ENCODE results near the gene DNAJB9.
"Not testable (repeated sequence)": the region's sequence is repeated elsewhere in the genome, so short reads cannot be mapped to it uniquely, and the experiment has no call there.

DNA sequence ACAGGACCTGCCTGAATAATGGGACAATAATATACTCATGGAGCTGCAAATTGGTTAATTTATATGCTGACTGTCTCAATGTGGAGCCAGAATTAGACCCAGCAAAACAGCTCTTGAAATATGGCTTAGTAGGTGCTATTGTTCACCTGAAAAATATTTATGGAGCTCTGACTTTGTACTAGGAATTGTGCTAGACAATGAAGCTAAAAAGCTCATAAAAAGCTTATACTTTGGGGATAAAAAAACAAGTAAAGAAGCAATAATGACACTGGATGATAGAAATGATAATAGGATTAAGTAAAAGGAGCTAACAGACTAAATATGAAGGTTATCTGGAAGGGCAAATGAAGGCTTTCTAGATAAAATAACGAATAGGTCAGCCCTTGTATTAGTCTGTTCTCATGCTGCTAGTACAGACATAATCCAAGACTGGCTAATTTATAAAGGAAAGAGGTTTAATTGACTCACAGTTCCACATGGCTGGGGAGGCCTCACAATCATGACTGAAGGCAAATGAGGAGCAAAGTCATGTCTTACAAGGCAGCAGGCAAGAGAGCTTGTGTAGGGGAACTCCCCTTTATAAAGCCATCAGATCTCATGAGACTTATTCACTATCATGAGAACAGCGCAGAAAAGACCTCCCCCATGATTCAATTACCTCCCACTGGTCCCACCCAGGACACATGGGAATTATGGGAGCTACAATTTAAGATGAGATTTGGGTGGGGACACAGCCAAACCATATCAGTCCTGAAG, 21.4 kb upstream of the DNAJB9 start:
- TF ChIP-seq, protein P1, sequence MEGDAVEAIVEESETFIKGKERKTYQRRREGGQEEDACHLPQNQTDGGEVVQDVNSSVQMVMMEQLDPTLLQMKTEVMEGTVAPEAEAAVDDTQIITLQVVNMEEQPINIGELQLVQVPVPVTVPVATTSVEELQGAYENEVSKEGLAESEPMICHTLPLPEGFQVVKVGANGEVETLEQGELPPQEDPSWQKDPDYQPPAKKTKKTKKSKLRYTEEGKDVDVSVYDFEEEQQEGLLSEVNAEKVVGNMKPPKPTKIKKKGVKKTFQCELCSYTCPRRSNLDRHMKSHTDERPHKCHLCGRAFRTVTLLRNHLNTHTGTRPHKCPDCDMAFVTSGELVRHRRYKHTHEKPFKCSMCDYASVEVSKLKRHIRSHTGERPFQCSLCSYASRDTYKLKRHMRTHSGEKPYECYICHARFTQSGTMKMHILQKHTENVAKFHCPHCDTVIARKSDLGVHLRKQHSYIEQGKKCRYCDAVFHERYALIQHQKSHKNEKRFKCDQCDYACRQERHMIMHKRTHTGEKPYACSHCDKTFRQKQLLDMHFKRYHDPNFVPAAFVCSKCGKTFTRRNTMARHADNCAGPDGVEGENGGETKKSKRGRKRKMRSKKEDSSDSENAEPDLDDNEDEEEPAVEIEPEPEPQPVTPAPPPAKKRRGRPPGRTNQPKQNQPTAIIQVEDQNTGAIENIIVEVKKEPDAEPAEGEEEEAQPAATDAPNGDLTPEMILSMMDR (IDR thresholded peaks at IDR 0.05; ENCODE audit: low read depth, low read length) = not testable (repeated sequence)
- not testable (repeated sequence) for TF ChIP-seq POLR2A (IDR thresholded peaks at IDR 0.05; ENCODE audit: extremely low read depth, insufficient read length); MYC (IDR thresholded peaks at IDR 0.05; ENCODE audit: low read depth, low read length)
- TF ChIP-seq, protein P2, sequence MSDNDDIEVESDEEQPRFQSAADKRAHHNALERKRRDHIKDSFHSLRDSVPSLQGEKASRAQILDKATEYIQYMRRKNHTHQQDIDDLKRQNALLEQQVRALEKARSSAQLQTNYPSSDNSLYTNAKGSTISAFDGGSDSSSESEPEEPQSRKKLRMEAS (IDR thresholded peaks at IDR 0.05; ENCODE audit: low read depth, low read length) = not testable (repeated sequence)

Data from NB4 (cell line).